Adrenal gland (tissue), 12 donors: ENCODE data around the gene REG4. TPM values are rescaled to one million over a fixed set of nuclear protein-coding genes. Genes with fewer than 3 reads are reported as not detected.
"Not testable (repeated sequence)": the region's sequence is repeated elsewhere in the genome, so short reads cannot be mapped to it uniquely, and the experiment has no call there.

ENCODE experiments used
- DNase-seq, 7 donors: peaks; one replicate each; pipeline ENCODE4 v3.0.0-alpha.2; 2019 to 2020
- H3K27ac ChIP-seq, 5 donors: fragments of 200-600 bp; sonication (generic) in 4 of 5; 1 replicate in 3 of 5; 2 replicates in 2 of 5; pipeline versions ENCODE4 v1.5.1 to v1.8.0; 2016 to 2020; ENCODE audit warnings: mild to moderate bottlenecking in 1 of 5
- H3K27me3 ChIP-seq: fragments of 200-600 bp; 2 replicates; pipeline ENCODE4 v1.8.0; 2021
- H3K36me3 ChIP-seq, 2 donors: fragments of 200-600 bp; replicated peaks in 1 of 2; 1 replicate in 1 of 2; 2 replicates in 1 of 2; pipeline versions ENCODE4 v1.5.1 to v1.8.0; 2018 to 2022
- H3K4me1 ChIP-seq, 2 donors: fragments of 200-600 bp; replicated peaks in 1 of 2; 1 replicate in 1 of 2; 2 replicates in 1 of 2; pipeline versions ENCODE4 v1.5.1 to v1.8.0; 2018 to 2021
- H3K4me3 ChIP-seq, 4 donors: fragments of 200-600 bp; sonication (generic) in 3 of 4; one replicate each; pipeline ENCODE4 v1.5.1; 2016 to 2018
- H3K9me3 ChIP-seq, 3 donors: fragments of 200-600 bp; sonication (generic) in 1 of 3; replicated peaks in 1 of 3; 1 replicate in 2 of 3; 2 replicates in 1 of 3; pipeline versions ENCODE4 v1.5.1 to v1.8.0; 2016 to 2021
- CTCF ChIP-seq, 6 experiments: fragments of 450-650 bp in 4 of 6; fragments of 200-600 bp in 2 of 6; sonication (generic) in 1 of 6; IDR thresholded peaks; 1 replicate in 5 of 6; 2 replicates in 1 of 6; pipeline versions ENCODE4 v1.5.1 to v1.8.0; 2016 to 2021; ENCODE audit warnings: antibody characterized with exemption in 6 of 6, mild to moderate bottlenecking in 2 of 6, moderate library complexity in 1 of 6
- POLR2A ChIP-seq, 2 donors: fragments of 450-650 bp; IDR thresholded peaks; one replicate each; pipeline ENCODE4 v1.6.1; 2017; ENCODE audit warnings: antibody characterized with exemption in 2 of 2, mild to moderate bottlenecking in 2 of 2, moderate library complexity in 1 of 2
- WGBS, 4 donors: extraction: QIAGEN DNeasy Blood & Tissue Kit in 2 of 4; methylation state at CpG; one replicate each; pipeline versions ENCODE4 v1.1.5 to v1.1.7; 2013 to 2017; 5-methylcytosine and 5-hydroxymethylcytosine counted together
- intact Hi-C, 2 donors: fragments of 100-400 bp; cut with DNase I; formaldehyde crosslinking; loops; one replicate each; pipeline versions ENCODE4 v1.14.1 to v1.15.0; 2022 to 2023
- polyA plus RNA-seq, 3 donors: library from polyadenylated mRNA; stranded (reverse); fragments of 200-250 nt in 2 of 3; fragments of 350-450 nt in 1 of 3; fragmentation: Illumina TruSeq in 1 of 3; extraction: RNeasy Lipid Tissue Mini Kit (QIAGEN cat#74804) in 1 of 3; gene quantifications; one replicate each; pipeline ENCODE4 v1.2.3, GENCODE V29; 2013 to 2014
- total RNA-seq, 9 donors: library from RNA; depleted of rRNA in 4 of 9; stranded (reverse); fragments of >200 nt in 4 of 9; fragments of 120-200 nt in 1 of 9; fragmentation: NEBNext Ultra II Directional in 1 of 9; extraction: Animal tissue kit (Norgen Biotek cat#: 25700) in 1 of 9; gene quantifications; one replicate each; pipeline versions ENCODE4 v1.1.0 to v1.2.4, GENCODE V29; 2013 to 2023
- donor health status: healthy with polysubstance abuse.
- donor health status: Bipolar disorder and iron deficiency.
- donor health status: DM: yes; HTN: yes; CAD: no.
- donor health status: DM: no; HTN: no; CAD: no.
- donor health status: DM: no; HTN: no; CAD: no.
- donor health status: DM: yes; HTN: yes; CAD: no.

Gene REG4
- total and polyA plus RNA-seq, 12 donors: not detected

- 76 to 90% (median 85%) methylated on average over 3 of the region's 3 CpGs for WGBS, 4 donors
- DNase-seq: no peak
These were observed 19.8 kb upstream of the REG4 start for GRCh38 chr1:119831027-119831426.

GRCh38 chr1:119829625-119830024, 18.4 kb upstream of the REG4 start:
- no peak overlapping the region for H3K27ac ChIP-seq
- 68 to 81% (median 74%) methylated on average over 4 of the region's 4 CpGs for WGBS, 4 donors
- TF ChIP-seq POLR2A (IDR thresholded peaks at IDR 0.05) (no peak), CTCF (IDR thresholded peaks at IDR 0.05) (no peak)
- no peaks in the 10 kb centered on the region for H3K4me1 ChIP-seq
- H3K27me3 ChIP-seq: no peaks in the 10 kb centered on the region
- no peak overlapping the region for H3K4me3 ChIP-seq
- H3K36me3 ChIP-seq: no peaks in the 10 kb centered on the region
- DNase-seq: no peak
- H3K9me3 ChIP-seq: no peaks in the 10 kb centered on the region
- intact Hi-C loops: no loop called here

More at GRCh38 chr1:119831027-119831426, 19.8 kb upstream of the REG4 start:
- no peak for TF ChIP-seq POLR2A (IDR thresholded peaks at IDR 0.05)
- no peak for TF ChIP-seq CTCF (IDR thresholded peaks at IDR 0.05)
- Histone ChIP-seq H3K27ac (no peak overlapping the region), H3K36me3 (no peaks in the 10 kb centered on the region), H3K27me3 (no peaks in the 10 kb centered on the region), H3K4me1 (no peaks in the 10 kb centered on the region), H3K4me3 (no peak overlapping the region), H3K9me3 (no peaks in the 10 kb centered on the region)
- intact Hi-C loops: no loop called here

- H3K4me3 ChIP-seq, H3K27ac ChIP-seq, H3K36me3 ChIP-seq, H3K9me3 ChIP-seq, H3K27me3 ChIP-seq, DNase-seq, H3K4me1 ChIP-seq, intact Hi-C loops: not testable (repeated sequence)
These were observed 17.7 kb upstream of the REG4 start for GRCh38 chr1:119829006-119829405.

- H3K27me3 ChIP-seq: no peaks in the 10 kb centered on the region
- no peak overlapping the region for H3K27ac ChIP-seq
- H3K9me3 ChIP-seq: no peaks in the 10 kb centered on the region
- H3K36me3 ChIP-seq: no peaks in the 10 kb centered on the region
- TF ChIP-seq POLR2A (IDR thresholded peaks at IDR 0.05) (no peak), CTCF (IDR thresholded peaks at IDR 0.05) (no peak)
- no peak overlapping the region for H3K4me3 ChIP-seq
- intact Hi-C loops: no loop called here
- H3K4me1 ChIP-seq: no peaks in the 10 kb centered on the region
- WGBS, 4 donors: 68 to 78% (median 74%) methylated on average over 3 of the region's 3 CpGs
- DNase-seq: no peak
These were observed 17.0 kb upstream of the REG4 start for GRCh38 chr1:119828266-119828665.

- Histone ChIP-seq H3K4me1 (no peaks in the 10 kb centered on the region), H3K36me3 (no peaks in the 10 kb centered on the region), H3K27me3 (peaks cover 5% of the 10 kb centered on the region), H3K9me3 (no peaks in the 10 kb centered on the region), H3K4me3 (no peak overlapping the region), H3K27ac (no peak overlapping the region)
- intact Hi-C loops: no loop called here
- DNase-seq: no peak
- WGBS, 4 donors: 71 to 88% (median 80%) methylated on average over 1 of the region's 1 CpG
- no peak for TF ChIP-seq CTCF (IDR thresholded peaks at IDR 0.05)
- no peak for TF ChIP-seq POLR2A (IDR thresholded peaks at IDR 0.05)
These were observed 15.8 kb upstream of the REG4 start for GRCh38 chr1:119827010-119827409.
